Gastrocnemius medialis (tissue), 4 donors: ENCODE results near the gene DOCK10.

Source experiments
- CTCF ChIP-seq, 5 experiments: fragments of 450-650 bp in 3 of 5; fragments of 200-600 bp in 2 of 5; sonication (generic) in 2 of 5; IDR thresholded peaks in 4 of 5; conservative IDR thresholded peaks in 1 of 5; 1 replicate in 4 of 5; 2 replicates in 1 of 5; pipeline ENCODE4 v1.5.1; 2016 to 2019; ENCODE audit warnings: antibody characterized with exemption in 5 of 5, mild to moderate bottlenecking in 3 of 5, moderate library complexity in 3 of 5
- POLR2A ChIP-seq, 2 donors: fragments of 450-650 bp; IDR thresholded peaks; one replicate each; pipeline ENCODE4 v1.6.1; 2017; ENCODE audit warnings: antibody characterized with exemption in 2 of 2, mild to moderate bottlenecking in 2 of 2, moderate library complexity in 2 of 2

- TF ChIP-seq CTCF (IDR thresholded peaks at IDR 0.05 in 4 of 5, conservative IDR thresholded peaks at IDR 0.05 in 1 of 5) (no peak), POLR2A (IDR thresholded peaks at IDR 0.05) (no peak)
Measured at GRCh38 chr2:224793946-224794345, 248.3 kb downstream of the DOCK10 start.
